DOHH2 (cell line): ENCODE data around the gene SAG.

Experiments used
- EZH2phosphoT487 ChIP-seq: fragments of 200-600 bp; sonication (generic); IDR thresholded peaks from 2 replicates; pipeline ENCODE4 v1.6.1; 2017; ENCODE audit warnings: borderline replicate concordance, mild to moderate bottlenecking, antibody characterized with exemption, low read length, moderate library complexity, mixed read lengths
- TF ChIP-seq, protein P1 (sequence below): fragments of 200-600 bp; sonication (generic); IDR thresholded peaks from one replicate; pipeline ENCODE4 v1.5.1; 2014; ENCODE audit warnings: antibody characterized with exemption, mild to moderate bottlenecking, low read depth, low read length; ENCODE audit not compliant: poor library complexity, severe bottlenecking

DNA sequence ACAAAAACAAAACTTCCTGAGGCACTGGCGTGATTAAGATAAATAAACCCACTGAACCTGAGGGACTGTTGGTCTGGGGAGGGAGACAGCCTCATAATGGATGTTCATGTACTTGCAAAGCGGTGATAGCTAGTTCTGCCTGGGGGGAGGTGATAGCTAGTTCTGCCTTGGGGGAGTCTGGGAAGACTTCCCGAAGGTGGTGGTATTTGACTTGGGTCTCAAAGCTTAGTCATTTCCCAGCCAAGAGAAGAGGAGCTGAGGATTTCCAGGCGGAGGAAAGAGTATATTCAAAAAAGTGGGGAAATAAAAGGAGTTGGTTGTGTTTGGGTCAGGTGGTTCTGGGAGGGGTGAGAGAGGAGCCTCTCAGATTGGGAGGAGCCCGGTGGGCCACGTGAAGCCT is 71.4 kb downstream of the SAG start:
- TF ChIP-seq, protein P1, sequence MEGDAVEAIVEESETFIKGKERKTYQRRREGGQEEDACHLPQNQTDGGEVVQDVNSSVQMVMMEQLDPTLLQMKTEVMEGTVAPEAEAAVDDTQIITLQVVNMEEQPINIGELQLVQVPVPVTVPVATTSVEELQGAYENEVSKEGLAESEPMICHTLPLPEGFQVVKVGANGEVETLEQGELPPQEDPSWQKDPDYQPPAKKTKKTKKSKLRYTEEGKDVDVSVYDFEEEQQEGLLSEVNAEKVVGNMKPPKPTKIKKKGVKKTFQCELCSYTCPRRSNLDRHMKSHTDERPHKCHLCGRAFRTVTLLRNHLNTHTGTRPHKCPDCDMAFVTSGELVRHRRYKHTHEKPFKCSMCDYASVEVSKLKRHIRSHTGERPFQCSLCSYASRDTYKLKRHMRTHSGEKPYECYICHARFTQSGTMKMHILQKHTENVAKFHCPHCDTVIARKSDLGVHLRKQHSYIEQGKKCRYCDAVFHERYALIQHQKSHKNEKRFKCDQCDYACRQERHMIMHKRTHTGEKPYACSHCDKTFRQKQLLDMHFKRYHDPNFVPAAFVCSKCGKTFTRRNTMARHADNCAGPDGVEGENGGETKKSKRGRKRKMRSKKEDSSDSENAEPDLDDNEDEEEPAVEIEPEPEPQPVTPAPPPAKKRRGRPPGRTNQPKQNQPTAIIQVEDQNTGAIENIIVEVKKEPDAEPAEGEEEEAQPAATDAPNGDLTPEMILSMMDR, result no peak
- no peak for TF ChIP-seq EZH2phosphoT487
